ENCODE data around the gene EFNA5.

EFNA5 gene

DNA sequence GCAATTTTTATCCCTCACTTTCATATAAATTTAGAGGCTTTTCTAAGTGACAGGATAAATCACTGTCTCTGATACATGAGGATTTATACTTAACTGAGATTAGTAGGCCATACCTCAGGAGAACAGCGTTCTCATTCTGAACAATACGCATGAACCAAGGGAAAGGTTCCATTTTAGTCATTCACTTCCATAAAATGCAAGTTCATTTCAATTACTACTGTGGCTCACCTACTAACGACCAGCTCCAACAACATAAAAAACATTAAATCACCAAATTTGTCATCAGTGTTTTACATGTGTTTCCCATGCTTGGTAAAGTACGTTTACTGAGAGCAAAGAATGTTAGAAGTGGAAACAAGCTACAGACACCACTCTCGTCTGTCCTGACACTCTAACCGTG, 67.4 kb downstream of the EFNA5 start:
- no peak for DNase-seq (ENCODE audit: low spot score)

DNA sequence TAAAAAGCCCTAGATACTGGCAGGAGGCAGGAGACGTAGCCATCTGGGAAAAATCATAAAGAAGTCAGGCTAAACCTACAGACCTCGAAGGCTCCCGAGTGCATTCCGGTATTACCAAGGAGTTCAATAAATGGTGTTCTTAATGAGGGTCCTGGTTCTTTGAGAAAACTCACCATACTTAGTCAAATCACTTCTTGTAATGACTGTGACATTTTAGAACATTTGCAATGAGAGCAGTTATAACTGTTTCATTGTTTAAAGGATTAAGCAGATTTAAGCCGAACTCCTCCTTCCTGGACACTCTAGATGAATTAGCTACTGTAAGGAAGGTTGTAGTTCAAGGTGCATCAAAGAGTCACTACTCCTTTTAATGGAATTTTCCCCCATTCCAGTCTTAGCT, 67.8 kb downstream of the EFNA5 start:
- DNase-seq (ENCODE audit: low spot score), result no peak

DNA sequence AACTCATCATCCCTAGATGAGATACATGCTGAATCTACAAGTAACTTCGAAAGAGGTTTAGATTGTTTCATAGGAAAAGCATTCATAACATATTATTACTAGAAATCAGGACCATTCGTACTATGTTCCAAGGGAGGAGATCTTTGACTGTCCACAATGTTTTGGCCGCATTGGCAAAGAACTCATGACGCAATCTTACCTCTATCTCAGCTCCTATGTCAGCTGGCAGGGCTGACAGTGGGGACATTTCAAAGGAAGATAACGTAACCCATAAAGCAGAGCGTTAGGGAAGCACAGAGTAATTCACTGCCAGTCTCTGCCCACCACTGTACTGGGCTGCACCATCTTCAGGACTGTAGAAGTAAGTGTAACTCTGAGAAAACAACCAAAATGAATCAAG, 69.7 kb downstream of the EFNA5 start:
- DNase-seq (ENCODE audit: low spot score), result no peak

DNA sequence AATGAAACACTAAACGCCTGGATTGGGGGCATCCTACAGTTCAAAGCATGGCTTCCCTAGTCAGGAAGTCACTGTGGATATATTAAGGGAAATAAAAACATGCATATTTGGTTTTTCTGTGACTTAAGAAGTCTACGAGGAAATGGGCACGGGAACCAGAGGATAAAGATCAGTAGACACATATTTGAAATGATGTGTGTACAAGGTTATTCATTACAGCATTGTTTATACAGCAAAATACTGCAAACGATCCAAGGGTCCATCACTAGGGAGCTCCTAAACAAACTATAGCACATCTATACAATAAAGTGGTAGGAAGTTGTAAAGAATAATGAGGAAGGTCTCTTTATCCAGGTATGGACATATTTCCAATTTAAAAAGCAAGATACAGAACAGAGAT, 71.8 kb downstream of the EFNA5 start:
- no peak for DNase-seq (ENCODE audit: low spot score)

DNA sequence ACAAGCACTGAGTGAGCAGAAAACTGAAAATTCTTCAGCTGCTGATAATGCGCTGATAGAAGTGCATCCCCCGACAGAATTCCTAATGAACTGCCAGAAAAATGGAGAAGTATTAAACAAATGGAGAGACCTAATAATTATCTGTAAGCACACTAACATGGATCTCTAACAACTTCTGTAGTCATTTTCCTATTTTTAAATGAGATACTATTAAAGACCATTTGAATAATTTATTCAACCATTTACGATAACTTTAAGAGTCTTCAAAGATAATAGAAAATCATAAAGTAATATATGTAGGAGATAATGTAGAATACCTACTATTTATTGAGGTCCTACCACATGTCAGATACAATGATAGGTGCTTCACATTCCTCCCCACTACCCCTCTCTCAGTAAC, 72.9 kb downstream of the EFNA5 start:
- no peak for DNase-seq (ENCODE audit: low spot score)

DNA sequence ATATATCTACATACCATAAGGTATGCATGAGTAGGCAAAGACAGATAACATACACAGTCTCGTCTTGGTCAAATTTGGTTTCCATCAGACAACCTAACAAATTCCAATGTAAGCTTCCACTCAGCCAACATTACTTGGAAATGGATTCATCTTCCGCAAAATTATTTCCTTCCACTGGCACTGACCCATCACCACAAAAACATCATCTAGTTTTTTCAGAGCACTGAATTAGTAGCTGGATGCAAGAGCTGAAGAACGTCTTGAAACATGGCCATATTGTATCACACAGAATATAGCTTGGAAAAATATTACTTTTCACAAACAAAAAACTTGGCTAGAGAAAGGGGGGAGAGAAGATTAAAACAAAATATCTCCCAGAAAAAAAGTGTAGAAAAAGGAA, 73.5 kb downstream of the EFNA5 start:
- no peak for DNase-seq (ENCODE audit: low spot score)

DNA sequence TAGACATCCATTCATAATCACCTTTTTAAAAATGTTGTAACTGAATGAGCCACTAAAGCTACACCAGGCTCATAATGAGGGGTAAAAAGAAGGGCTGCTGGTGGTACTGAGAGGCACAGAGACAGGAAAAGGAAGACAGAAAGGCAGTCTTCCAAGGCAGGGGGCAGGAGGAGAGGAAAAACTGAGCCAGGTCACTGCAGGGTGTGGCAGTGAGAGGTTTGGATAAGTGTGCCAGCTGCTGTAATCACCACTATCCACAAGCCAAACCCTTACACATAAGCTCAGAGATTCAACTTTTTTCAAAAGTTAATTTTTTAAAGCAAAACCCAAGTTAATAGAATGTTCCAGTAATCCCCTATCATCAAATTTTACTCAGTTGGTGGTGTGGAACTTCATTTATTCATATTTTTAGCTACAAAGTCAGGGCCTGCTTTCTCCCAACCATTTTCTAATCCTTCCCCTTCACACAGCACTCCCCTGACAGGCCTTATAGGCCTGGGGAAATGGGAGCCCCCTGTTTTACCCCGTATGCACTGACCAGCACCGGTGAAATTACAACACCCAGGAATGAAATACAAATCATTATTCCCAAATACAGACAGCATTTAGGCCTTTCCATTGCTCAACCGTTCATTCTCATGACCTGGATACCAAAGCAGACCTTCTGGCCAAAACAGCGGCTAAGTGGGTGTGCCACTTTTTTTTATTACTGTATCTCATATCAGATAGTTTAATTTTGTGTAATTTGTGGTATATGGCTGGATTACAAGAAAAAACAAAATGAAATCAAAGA, 76.3 kb downstream of the EFNA5 start:
- DNase-seq (ENCODE audit: low spot score), result no peak

DNA sequence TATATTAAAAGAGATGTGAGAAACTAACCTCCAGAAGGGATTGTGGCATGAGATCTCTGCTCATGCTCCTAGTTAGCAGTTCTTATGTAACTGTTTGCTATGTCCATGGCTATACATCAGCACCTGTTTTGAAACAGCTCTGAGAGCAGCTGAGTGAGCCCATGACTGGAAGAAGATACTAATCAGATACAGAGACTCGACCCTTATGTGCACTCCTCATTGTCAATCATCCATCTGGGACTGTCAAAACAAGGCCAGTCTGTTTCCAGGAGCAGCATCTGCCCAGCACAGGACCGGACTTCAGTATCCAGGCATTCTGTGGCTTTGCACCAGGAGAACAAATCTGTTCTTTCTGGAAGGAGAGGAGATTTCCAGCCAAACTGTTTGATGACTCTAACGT, 77.7 kb downstream of the EFNA5 start:
- DNase-seq (ENCODE audit: low spot score), result no peak

DNA sequence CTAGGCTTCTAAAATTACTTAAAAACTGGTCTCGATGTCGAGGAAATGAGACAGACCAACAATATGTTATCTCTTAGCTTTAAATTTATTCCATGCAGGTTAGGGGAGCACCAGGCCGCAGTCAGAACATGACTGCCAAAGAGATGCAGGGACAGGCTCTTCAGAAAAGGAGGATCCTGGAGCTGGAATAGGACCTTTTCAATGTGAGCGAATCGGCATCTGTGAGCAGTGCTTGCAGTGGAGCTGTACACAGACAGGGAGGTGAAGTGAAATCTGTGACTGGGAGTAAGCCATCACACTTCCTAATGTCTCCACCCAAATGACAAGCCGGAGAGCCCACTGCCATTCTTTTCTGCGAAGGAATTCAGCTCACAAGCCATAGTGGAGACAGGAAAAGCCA, 78.2 kb downstream of the EFNA5 start:
- DNase-seq (ENCODE audit: low spot score), result no peak

DNA sequence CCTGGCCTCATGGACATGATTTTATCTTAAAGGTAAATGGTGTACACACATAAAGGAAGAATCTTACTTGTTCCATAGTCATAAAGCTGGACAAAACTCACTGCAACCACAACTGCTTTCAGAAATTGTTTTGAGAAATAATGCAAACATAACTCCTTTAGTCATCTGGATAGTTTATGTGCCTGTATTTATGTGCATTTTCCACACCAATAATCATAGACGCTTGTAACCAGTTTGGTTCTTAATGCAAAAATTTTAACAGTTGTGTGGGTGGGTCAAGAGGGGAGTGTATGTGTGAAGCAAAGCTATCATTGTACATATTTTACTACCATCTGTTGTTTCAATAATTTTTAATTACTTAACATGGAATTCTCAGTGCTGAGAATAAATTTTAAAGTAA, 80.1 kb downstream of the EFNA5 start:
- no peak for DNase-seq (ENCODE audit: low spot score)

DNA sequence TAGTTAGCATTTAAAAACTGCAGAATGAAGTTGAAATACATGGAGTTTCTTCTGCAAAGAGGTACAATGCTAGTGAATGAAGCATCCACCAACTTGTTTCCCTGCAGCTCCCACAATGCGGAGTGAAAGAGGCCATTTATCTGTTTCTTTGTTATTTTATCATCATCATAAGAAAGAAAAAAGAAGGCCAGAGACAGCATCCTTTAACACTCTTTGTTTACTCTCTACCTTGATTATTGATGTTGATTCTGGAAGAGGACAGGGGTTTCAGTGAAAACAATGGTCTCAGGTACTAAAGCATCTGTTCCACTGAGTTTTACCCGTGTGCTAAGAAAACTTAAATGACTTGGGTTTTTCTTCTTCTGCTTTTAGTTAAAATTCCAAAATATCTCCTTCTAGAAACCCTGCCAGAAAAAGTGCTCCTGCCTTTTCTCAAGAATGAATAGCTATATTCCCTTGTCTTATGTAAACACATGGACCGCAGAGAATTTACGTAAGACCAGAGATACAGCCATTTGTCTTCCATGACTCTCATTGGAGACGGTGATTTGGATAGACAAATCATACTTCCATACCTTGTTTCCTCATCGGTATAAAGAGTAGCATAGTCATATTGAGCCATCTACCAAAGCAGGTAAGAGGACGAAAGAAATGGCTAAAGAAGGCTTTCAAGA, 81.1 kb downstream of the EFNA5 start:
- no peak for DNase-seq (ENCODE audit: low spot score)

DNA sequence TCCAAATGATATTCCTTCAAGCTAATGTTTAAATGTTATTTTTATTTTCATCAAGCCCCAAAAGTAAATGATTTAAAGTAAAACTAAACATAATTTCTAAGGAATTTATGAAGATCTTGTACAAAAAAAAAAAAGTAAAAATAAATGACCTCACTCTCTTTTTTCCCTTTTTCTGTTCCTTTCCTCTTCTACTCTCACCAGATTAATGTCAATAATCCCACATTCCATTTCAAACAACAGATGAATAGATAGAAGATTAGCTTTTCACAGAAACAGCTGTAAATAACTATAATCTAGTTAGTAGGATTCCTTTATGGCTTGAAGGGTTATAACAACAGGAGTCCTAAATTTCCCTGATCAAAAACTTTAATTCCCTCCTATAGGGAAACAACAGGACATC, 88.1 kb downstream of the EFNA5 start:
- DNase-seq (ENCODE audit: low spot score), result no peak

DNA sequence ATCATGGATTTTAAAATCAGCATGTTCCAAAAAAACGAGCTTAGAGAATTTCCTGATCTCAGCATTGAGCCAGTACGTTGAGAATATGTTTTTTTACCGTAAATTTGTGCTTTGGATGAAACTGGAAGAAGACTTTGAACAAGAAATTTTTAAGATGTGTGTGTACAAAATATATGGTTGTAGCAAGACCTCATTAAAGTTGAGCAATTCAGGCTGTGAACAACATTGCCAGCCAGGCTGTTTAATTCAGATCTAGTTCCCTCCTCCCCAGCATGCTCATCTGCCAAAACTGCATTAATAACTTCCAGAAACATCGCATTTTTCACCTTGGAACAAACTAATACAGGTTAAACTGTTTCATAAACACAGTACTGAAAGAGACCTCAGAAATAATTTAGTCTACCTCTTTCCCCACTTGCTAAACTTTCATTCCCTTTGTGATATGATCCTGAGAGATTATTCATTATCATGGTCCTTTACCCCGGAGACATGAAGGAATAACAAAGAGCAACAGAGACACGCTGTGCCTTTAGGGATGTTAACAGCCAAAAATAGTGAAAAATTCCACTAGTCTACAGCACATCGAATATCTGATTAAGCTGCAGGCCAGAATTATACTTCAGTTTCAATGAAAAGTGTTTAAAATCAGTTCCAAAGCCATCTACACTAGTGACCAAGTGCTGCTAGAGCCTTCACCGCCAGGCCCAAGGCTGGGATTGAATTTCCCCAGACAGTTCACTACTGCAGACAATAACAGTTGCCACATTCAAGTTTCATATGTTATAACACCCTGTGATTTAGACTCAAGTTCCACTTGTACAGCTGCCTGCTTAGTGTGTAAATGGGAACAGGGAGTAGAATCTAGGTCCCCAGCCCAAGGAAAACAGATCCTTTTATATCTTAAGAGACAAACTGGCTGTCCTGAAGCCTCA, 89.6 kb downstream of the EFNA5 start:
- no peak for DNase-seq (ENCODE audit: low spot score)

DNA sequence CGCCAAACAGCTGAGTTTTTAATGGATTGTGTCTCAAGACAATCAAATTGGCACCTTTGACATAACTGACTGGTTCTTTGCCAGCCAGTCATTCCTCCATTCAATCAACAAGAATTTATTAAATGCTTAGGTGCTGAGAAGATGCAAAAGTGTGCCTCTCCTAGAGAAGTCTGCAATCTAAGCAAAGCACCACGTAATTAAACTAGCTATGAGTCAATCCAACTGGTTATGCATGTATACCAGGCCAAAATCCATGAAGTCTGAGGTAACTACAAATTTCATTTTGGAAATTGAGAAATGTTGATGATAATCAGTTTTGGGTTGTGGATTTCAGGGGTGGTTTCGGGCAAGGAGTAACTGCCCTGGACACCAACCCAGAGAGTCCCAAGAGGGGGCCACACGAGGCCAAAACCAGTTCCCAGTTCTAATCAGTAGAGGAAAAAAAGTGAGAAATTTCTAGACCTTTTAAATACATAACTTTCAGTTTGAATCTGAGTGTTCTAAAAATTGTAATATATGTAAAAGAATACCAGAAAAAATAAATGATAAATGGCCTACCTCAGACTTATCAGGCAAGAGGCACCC, 92.6 kb downstream of the EFNA5 start:
- DNase-seq (ENCODE audit: low spot score), result no peak

DNA sequence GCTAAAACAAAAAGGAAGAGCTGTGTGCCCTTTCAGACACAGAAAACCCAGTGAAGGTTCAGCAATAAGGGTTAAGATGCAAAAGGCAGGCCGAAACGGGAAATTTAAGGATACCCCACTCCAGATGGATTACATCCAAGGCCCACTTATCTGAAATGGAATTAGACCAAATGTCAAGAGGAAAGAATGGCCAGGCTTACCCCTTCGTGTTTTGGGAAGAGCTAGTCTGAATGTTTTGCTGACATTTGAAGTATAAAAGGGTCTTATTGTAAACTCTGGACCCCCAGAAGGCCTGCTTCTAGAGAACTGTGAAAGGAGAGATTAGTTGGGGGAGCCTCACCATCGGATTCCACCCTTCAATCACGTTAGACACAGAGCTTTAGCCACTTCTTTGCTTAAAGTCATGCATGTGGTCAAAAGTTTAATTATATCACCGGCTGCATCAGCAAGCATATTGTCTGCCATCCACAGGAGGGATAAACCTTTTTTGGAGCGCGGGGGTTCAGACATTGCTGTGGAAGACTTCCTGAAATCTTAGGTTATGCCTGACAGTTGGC, 93.3 kb downstream of the EFNA5 start:
- DNase-seq (ENCODE audit: low spot score), result no peak

DNA sequence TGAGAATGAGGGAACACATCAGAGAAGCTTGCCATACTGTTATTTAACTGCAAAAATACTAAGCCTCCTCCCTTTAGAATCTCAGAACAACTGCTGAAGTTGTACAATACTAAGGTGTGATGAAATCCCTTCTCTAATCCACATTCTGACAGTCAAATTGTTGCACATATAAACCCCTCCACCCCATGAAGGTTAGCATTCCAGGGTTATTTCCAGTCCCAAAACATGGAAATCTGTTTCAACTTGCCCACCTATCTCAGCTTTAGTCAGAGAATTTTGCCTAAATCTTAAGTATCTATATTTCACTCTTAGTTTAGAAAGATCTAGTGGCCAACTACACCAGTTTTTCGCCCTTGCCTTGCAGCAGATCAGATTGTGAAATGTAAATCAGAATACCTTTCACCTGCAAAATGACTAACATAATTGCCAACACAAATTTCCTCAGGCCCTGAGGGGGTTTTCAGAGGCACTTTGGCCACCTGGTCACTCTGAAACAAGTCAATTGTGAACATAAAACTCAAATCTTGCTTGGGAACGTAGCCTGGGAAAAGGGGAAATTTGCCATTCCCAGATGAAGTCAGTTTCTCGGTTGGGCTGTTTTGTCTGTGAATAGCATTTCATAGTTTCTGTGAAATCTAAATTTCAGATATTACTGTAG, 93.9 kb downstream of the EFNA5 start:
- no peak for DNase-seq (ENCODE audit: low spot score)

DNA sequence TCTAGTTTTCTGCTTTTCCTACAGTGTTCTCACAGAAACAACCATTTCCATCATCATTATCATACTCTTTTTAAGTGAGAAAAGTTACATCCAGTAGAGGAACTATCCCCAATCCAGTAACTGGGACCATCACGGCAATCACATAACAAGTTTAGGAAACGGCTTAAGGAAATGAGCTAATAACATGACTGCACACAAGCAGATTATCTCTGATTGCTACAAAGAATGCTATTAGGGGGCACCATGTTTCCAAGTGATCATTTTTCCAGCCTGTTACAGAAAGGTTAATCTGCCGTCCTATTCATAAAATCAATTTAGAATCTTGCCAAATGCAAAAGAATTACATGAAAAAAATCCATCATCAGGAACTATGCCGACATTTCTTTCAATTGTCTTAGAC, 94.6 kb downstream of the EFNA5 start:
- no peak for DNase-seq (ENCODE audit: low spot score)

DNA sequence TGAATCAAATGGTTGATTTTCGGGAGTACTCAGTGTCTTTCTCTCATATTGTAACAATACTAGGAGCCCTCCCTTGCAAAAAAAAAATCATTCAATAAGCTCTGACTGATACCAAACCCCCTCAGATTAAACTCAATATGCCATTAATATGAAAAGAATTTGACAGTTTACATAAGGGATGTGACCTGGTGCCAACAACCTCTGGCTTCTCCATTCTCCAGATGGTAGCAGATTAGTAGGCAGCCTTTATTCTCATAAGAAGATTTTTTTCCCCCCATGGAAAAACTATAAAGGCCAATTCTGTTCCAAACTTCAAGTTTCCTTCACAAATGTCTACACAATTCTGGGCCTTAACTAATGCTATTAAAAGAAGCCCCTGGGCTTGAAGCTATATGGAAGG, 96.5 kb downstream of the EFNA5 start:
- DNase-seq (ENCODE audit: low spot score), result no peak

DNA sequence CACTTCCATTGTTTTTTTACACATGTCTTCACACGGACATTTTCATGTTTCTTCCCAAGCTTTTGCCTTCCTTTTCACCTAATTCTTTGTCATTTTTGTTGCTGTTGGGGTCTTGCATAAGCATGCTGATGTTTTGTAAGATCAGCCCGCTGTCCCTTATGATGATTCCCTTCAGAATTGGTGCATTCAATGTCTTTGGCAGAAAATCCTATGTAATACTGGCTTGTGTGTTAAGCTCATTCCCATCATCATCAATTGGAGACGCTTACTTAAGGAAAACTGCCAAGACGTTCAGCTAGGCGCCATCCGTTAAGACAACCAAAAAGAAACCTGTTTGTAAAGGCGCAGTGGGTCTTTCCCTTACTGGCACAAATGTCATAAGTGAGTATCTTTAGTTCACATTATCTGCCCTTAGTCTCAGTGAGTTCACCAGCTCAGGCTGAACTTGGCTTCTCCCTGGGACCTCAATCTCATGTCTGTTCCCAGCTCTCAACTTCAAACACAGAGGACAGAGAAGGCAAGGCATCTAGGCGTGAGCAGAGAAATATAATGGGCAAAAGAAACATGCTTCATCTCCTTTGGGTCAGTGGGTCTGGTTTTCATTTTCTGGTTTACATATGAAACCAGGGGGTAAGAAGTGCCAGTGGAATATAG, 97.9 kb downstream of the EFNA5 start:
- DNase-seq (ENCODE audit: low spot score), result no peak

DNA sequence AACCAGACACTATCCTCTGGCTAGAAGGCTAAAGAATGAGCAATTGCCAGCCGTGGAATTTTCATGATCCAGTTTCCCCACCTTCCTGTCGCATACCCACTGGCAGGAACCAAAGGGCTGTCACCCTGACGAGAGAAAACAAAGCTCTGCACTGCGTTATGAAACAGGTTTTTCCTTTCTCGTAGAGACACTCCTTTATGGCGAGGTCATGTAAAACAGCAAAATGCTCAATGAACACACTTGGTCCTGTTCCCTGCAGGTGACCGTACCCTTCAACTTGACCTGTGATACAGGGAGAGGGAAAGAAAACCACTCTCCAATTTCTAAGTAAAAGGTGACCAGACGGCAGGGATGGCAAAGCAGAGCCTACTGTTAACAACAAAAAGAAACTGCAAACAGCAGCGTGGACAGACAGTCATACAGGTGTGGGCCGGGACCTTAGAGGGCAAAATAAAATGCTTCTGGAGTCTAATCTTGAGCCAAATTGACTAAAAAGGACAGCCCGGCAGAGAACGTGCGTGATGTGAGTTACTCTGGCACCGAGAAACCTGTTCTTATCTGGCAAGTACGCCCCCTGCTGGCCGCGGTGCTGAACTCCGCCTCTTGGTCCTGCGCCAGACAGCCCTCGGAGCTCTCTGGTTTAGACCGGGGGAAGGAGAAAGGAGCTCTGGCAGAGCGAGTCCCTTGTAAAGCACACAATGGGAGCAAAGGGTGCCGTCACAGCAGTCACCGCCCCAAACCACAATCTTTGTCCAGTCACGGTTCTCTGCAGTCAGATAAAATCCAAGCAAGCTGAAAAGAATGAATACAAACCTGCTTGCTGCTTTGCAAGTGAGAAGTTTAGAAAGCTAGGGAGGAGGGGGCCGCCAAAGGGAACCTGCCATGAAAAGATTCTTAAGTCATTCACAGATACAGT, 98.9 kb downstream of the EFNA5 start:
- peak; percentile 77 for DNase-seq (ENCODE audit: low spot score)
